Aorta (tissue), 5 donors: Measurements from ENCODE around the gene ARMC9. TPM values are rescaled to one million over a fixed set of nuclear protein-coding genes. Genes with fewer than 3 reads are reported as not detected.

Experiments used
- ATAC-seq: fragments of 200-7000 bp; cut with Tn5 transposase; one replicate; pipeline ENCODE4 v1.9.1; 2022; ENCODE audit warnings: moderate library complexity; ENCODE audit not compliant: low FRiP score
- DNase-seq, 2 donors: peaks; one replicate each; pipeline ENCODE4 v3.0.0-alpha.2; 2020
- H3K27ac ChIP-seq, 2 donors: one replicate each; pipeline ENCODE4 v1.5.1; 2013; ENCODE audit warnings: low read length in 2 of 2, mild to moderate bottlenecking in 2 of 2, moderate library complexity in 2 of 2, control low read depth in 1 of 2, inconsistent platforms in 1 of 2, low read depth in 1 of 2
- H3K27me3 ChIP-seq, 2 donors: one replicate each; pipeline ENCODE4 v1.6.1; 2013; ENCODE audit warnings: control low read depth in 1 of 2, low read length in 1 of 2, mild to moderate bottlenecking in 1 of 2, moderate library complexity in 1 of 2; ENCODE audit not compliant: insufficient read depth in 2 of 2, control insufficient read depth in 1 of 2
- H3K36me3 ChIP-seq, 2 donors: one replicate each; pipeline ENCODE4 v1.6.1; 2013; ENCODE audit warnings: control low read depth in 1 of 2, low read length in 1 of 2, mild to moderate bottlenecking in 1 of 2; ENCODE audit not compliant: insufficient read depth in 2 of 2, control insufficient read depth in 1 of 2
- H3K4me1 ChIP-seq, 2 donors: one replicate each; pipeline ENCODE4 v1.6.1; 2013; ENCODE audit warnings: low read length in 2 of 2, control low read depth in 1 of 2, mild to moderate bottlenecking in 1 of 2, moderate library complexity in 1 of 2; ENCODE audit not compliant: insufficient read depth in 2 of 2, control insufficient read depth in 1 of 2
- H3K4me3 ChIP-seq, 2 donors: one replicate each; pipeline ENCODE4 v1.5.1; 2013; ENCODE audit warnings: low read length in 2 of 2, control low read depth in 1 of 2, mild to moderate bottlenecking in 1 of 2
- H3K9me3 ChIP-seq: one replicate; pipeline ENCODE4 v1.6.1; 2013; ENCODE audit warnings: mild to moderate bottlenecking, low read length; ENCODE audit not compliant: control insufficient read depth
- WGBS, 2 donors: extraction: QIAGEN DNeasy Blood & Tissue Kit; methylation state at CpG; one replicate each; pipeline ENCODE4 v1.1.7; 2013; 5-methylcytosine and 5-hydroxymethylcytosine counted together
- intact Hi-C, 2 donors: fragments of 100-400 bp; cut with DNase I; formaldehyde crosslinking; loops; one replicate each; pipeline versions ENCODE4 v1.14.2 to v1.15.0; 2022
- polyA plus RNA-seq, 2 donors: library from polyadenylated mRNA; stranded (reverse); fragments of 200-250 nt; gene quantifications; one replicate each; pipeline ENCODE4 v1.2.3, GENCODE V29; 2013
- total RNA-seq, 2 donors: library from RNA; stranded (reverse); fragmentation: NEBNext Ultra II Directional; extraction: Animal tissue kit (Norgen Biotek cat#: 25700); gene quantifications; one replicate each; pipeline ENCODE4 v1.2.1, GENCODE V29; 2021
- donor health status: healthy with polysubstance abuse.
- donor health status: Bipolar disorder and iron deficiency.
- donor health status: DM: no; HTN: no; CAD: no.
- donor health status: DM: no; HTN: no; CAD: no.
- donor health status: DM: yes; HTN: yes; CAD: no.

The ARMC9 gene
- total and polyA plus RNA-seq, 4 donors, result 6.9 to 86.8 (median 30.6) TPM

DNA sequence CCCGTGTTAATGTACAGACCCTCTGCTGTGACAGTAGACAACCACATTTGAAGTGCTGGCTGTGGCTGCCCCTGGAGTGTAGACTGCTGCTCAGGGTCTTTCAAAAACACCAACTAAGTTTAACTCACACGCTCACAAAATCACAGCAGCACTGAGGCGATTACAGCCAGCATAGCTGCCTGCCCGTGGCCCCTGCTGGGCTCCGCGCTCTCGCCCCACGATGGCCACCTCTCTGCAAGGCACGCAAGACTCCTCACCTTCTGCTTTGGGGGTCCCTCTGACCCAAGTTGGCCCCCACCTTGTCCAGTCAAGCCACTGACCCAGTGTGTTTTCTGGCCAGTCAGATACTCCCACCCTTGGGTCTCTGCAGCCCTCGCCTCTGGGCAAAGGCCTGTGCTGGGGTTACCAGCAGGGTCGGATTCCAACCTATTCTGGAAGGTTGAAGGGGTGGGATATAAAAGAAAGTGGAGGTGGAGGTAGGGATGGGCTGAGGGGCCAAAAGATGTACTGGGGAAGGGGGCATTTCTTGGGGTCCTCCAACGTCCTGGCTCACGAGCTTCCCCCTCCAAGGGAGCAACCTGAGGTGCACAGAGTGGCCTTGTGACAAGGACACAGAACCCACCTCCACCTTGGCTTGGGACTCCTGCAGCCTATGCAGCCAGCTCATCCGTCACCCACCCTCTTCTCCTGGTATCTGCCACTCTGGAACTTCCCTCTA is 194.2 kb downstream of the ARMC9 start:
- H3K4me3 ChIP-seq, result no peak overlapping the region
- H3K27ac ChIP-seq, result no peak overlapping the region
- ATAC-seq, result no peak
- no peaks in the 10 kb centered on the region for H3K4me1 ChIP-seq
- no peaks in the 10 kb centered on the region for H3K9me3 ChIP-seq
- H3K36me3 ChIP-seq, result no peaks in the 10 kb centered on the region
- 95 to 96% methylated on average over 14 of the region's 14 CpGs for WGBS, 2 donors
- no peaks in the 10 kb centered on the region for H3K27me3 ChIP-seq
- no peak for DNase-seq
- intact Hi-C loops, result no loop called here

- no peaks in the 10 kb centered on the region for H3K9me3 ChIP-seq
- ATAC-seq, result no peak
- H3K27me3 ChIP-seq, result no peaks in the 10 kb centered on the region
- no peak for DNase-seq
- H3K27ac ChIP-seq, result no peak overlapping the region
- WGBS, 2 donors, result 90 to 93% methylated on average over 17 of the region's 17 CpGs
- no peaks in the 10 kb centered on the region for H3K36me3 ChIP-seq
- no peaks in the 10 kb centered on the region for H3K4me1 ChIP-seq
- intact Hi-C loops, result no loop called here
- no peak overlapping the region for H3K4me3 ChIP-seq
Measured at GRCh38 chr2:231393149-231394131, 195.0 kb downstream of the ARMC9 start.

GRCh38 chr2:231394211-231395141 is 196.0 kb downstream of the ARMC9 start:
- DNase-seq (no peak), ATAC-seq (no peak)
- H3K4me3 ChIP-seq, result no peak overlapping the region
- intact Hi-C loops, result no loop called here
- no peaks in the 10 kb centered on the region for H3K9me3 ChIP-seq
- no peaks in the 10 kb centered on the region for H3K27me3 ChIP-seq
- 70 to 75% methylated on average over 13 of the region's 13 CpGs for WGBS, 2 donors
- H3K36me3 ChIP-seq, result no peaks in the 10 kb centered on the region
- no peak overlapping the region for H3K27ac ChIP-seq
- H3K4me1 ChIP-seq, result no peaks in the 10 kb centered on the region

DNA sequence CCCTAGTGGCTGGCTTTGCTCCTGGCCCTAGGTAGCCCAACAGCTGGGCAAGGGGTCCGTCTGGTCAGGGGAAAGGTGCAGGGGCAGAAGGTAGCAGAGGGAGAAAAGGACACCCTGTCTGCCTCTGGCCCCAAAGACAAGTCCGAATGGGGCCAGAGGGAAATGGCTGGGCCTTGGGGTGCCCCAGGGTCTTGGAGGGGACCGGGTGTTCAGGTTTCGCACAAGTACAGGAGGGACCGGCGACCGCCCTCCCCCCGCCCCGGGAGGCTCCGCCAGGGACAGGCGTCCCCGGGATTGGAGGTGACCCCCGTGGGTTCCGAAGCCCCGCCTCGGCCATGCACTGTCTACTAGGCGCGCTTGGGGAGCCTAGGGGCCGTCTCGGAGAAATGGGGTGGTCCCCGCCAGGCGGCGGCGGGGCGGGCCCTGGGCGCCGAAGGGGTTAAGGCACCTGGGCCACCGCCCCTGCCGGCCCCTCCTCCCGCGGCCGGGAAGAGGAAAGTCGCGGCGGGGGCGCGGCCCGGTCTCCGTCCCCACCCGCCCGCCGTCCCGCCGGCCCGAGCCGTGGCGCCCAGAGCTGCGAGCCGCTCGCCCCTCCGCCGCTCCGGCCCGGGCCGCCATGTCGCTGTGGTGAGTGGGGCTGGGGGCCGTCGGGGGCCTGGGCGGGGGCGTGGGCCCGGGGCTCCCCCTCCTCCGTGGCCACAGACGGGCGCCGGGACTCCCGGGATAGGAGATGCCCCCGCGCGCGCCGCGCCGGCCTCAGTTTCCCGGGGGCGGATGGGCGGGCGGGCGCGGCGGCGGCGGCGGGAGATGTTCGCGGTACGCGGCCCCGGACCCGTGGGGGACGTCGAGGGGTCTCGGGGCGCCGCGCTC is 197.0 kb downstream of the ARMC9 start, which contains the start of gene B3GNT7:
Gene B3GNT7, plus strand, starts transcription at position 523 of the 870 bp plus-strand sequence. Its CDS starts 94 bp downstream, at position 617.
- ATAC-seq, result no peak
- WGBS, 2 donors, result 5 to 8% methylated on average over 53 to 95 of the region's 95 CpGs
- no peak for DNase-seq
- H3K36me3 ChIP-seq, result no peaks in the 10 kb centered on the region
- intact Hi-C loops, result no loop called here
- H3K9me3 ChIP-seq, result no peaks in the 10 kb centered on the region
- peak within 1 kb of the TSS in 1 of 2 donors; percentile 6 for H3K27ac ChIP-seq
- H3K27me3 ChIP-seq, result no peaks in the 10 kb centered on the region
- no peaks in the 10 kb centered on the region for H3K4me1 ChIP-seq
- peak within 1 kb of the TSS; percentile 36 to 48 for H3K4me3 ChIP-seq

DNA sequence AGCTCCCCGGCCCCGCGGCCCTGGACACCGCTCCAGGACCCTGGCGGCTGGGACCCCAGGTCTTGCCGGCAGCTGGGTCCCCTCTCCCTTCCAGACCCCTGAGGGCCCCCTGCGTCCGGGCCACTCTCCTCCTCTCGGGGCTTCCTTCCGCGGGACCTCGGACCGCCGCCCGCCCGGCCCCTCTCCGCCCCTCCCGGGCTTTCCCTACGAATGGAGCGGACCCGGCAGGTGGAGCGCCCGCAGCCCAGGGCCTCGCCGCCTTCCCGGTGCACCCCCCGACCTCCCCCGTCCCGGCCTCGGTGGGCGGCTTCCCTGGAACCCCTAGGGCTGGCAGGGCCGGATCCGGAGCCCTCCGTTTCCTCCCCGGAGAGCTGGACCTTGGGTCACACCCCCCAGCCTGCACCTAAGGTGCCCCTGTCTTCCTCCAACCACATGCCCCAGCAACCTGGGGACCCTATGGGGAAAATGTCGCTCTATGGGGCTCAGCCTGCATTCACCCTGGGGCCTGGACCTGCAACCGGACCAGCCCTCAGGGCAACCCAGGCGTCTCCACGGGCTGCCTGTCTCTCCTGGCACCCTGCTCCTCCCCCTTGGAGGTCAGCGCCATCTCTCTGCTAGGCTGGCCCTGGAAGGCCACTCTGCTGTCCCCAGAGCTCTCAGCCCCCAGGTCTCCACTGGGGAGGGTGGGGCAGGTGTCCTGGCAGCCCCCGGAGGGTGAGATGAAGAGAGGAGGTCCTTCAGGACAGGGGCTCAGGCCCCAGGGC is 197.8 kb downstream of the ARMC9 start:
- H3K36me3 ChIP-seq, result no peaks in the 10 kb centered on the region
- H3K4me1 ChIP-seq, result no peaks in the 10 kb centered on the region
- intact Hi-C loops, result no loop called here
- ATAC-seq, result no peak
- H3K4me3 ChIP-seq, result peak overlapping the region; percentile 36 to 48
- H3K27ac ChIP-seq, result peak overlapping the region in 1 of 2 donors; percentile 6
- no peak for DNase-seq
- 16 to 31% methylated on average over 19 to 41 of the region's 41 CpGs for WGBS, 2 donors
- H3K27me3 ChIP-seq, result no peaks in the 10 kb centered on the region
- no peaks in the 10 kb centered on the region for H3K9me3 ChIP-seq

DNA sequence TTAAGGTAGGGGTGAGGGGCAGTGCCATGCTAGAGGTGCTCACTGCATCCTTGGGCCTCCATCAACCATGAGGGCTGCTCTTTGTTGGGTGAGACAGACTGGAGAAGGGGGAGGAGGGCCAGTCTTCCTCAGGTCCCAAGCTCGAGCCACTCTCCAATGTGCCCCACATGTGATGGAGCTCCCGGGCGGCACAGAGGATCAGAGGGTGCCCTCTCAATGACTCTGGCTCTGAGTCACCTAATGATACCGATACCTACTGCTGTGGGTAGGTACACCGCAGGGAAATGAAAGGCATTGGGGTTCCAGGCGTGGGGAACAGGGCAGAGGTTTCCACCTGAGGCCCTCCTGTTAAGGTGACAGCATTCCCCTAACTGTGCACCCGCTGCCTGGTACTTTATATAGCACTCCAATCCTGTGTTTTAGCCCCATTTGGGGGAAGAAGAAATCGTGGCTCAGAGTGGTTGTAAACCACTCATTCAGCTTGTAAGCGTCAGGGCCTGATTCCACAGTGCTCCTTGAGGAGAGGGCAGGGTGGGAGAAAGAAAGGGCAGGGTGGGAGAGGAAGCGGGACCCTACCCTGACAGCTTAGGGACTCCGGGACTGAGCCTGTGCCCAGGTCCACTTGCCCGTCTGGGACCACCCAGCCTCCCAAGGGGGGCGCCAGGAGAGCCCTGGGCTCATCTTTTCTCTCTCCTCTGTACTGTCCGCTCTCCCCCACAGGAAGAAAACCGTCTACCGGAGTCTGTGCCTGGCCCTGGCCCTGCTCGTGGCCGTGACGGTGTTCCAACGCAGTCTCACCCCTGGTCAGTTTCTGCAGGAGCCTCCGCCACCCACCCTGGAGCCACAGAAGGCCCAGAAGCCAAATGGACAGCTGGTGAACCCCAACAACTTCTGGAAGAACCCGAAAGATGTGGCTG is 198.8 kb downstream of the ARMC9 start:
- Histone ChIP-seq H3K27ac (no peak overlapping the region), H3K4me3 (no peak overlapping the region), H3K27me3 (no peaks in the 10 kb centered on the region), H3K36me3 (no peaks in the 10 kb centered on the region), H3K4me1 (no peaks in the 10 kb centered on the region), H3K9me3 (no peaks in the 10 kb centered on the region)
- 94 to 95% methylated on average over 20 to 22 of the region's 22 CpGs for WGBS, 2 donors
- ATAC-seq, result no peak
- DNase-seq, result peak in 1 of 2 donors; percentile 13
- intact Hi-C loops, result no loop called here

DNA sequence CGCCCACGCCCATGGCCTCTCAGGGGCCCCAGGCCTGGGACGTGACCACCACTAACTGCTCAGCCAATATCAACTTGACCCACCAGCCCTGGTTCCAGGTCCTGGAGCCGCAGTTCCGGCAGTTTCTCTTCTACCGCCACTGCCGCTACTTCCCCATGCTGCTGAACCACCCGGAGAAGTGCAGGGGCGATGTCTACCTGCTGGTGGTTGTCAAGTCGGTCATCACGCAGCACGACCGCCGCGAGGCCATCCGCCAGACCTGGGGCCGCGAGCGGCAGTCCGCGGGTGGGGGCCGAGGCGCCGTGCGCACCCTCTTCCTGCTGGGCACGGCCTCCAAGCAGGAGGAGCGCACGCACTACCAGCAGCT is 199.5 kb downstream of the ARMC9 start:
- DNase-seq (no peak), ATAC-seq (no peak)
- H3K27ac ChIP-seq, result no peak overlapping the region
- H3K9me3 ChIP-seq, result no peaks in the 10 kb centered on the region
- WGBS, 2 donors, result 97 to 98% methylated on average over 28 of the region's 28 CpGs
- intact Hi-C loops, result no loop called here
- H3K36me3 ChIP-seq, result no peaks in the 10 kb centered on the region
- H3K4me1 ChIP-seq, result no peaks in the 10 kb centered on the region
- H3K4me3 ChIP-seq, result no peak overlapping the region
- no peaks in the 10 kb centered on the region for H3K27me3 ChIP-seq
